Stimulated activated CD8-positive, alpha-beta memory T cell treated with anti-CD3 and anti-CD28 coated beads, Interleukin-7, amount 100 ng/mL, for 4 hours (primary cell): Measurements from ENCODE around the gene NKAIN4.
"Not testable (repeated sequence)": the region's sequence is repeated elsewhere in the genome, so short reads cannot be mapped to it uniquely, and the experiment has no call there.

Experiments used
- DNase-seq, 2 donors: peaks; one replicate each; pipeline ENCODE4 v3.0.0-alpha.2; 2020; ENCODE audit warnings: low read depth in 2 of 2

Gene NKAIN4

GRCh38 chr20:63257629-63258028, 3.4 kb upstream of the NKAIN4 start:
- DNase-seq, result no peak

GRCh38 chr20:63256954-63257353, 2.7 kb upstream of the NKAIN4 start:
- DNase-seq, result no peak

- no peak for DNase-seq
Measured at GRCh38 chr20:63255931-63256704, 1.9 kb upstream of the NKAIN4 start.

GRCh38 chr20:63254606-63255384, 532 bp upstream of the NKAIN4 start:
- DNase-seq, result no peak

GRCh38 chr20:63253438-63254231, 628 bp downstream of the NKAIN4 start:
- DNase-seq, result no peak

- DNase-seq, result no peak
Measured at GRCh38 chr20:63253065-63253437, 1.2 kb downstream of the NKAIN4 start.

GRCh38 chr20:63252284-63252711, 2.0 kb downstream of the NKAIN4 start:
- DNase-seq, result no peak

GRCh38 chr20:63251350-63251749, 2.9 kb downstream of the NKAIN4 start:
- DNase-seq, result not testable (repeated sequence)

GRCh38 chr20:63249891-63250290, 4.4 kb downstream of the NKAIN4 start:
- no peak for DNase-seq

- DNase-seq, result no peak
Measured at GRCh38 chr20:63248835-63249591, 5.2 kb downstream of the NKAIN4 start.

GRCh38 chr20:63247671-63248228, 6.5 kb downstream of the NKAIN4 start:
- no peak for DNase-seq

- DNase-seq, result no peak
Measured at GRCh38 chr20:63246490-63247288, 7.6 kb downstream of the NKAIN4 start.

GRCh38 chr20:63244468-63244867, 9.8 kb downstream of the NKAIN4 start:
- DNase-seq, result no peak

- no peak for DNase-seq
Measured at GRCh38 chr20:63243604-63244247, 10.5 kb downstream of the NKAIN4 start.

GRCh38 chr20:63242736-63243135, 11.5 kb downstream of the NKAIN4 start:
- DNase-seq, result no peak

- DNase-seq, result no peak
Measured at GRCh38 chr20:63241272-63241671, 13.0 kb downstream of the NKAIN4 start.

- no peak for DNase-seq
Measured at GRCh38 chr20:63240004-63240403, 14.3 kb downstream of the NKAIN4 start.

- no peak for DNase-seq
Measured at GRCh38 chr20:63239431-63239830, 14.8 kb downstream of the NKAIN4 start.

GRCh38 chr20:63238514-63239125, 15.6 kb downstream of the NKAIN4 start:
- no peak for DNase-seq
